HL-60 (cell line): ENCODE measurements around the gene FMO1.

Experiments
- SPI1 ChIP-seq: IDR thresholded peaks from 2 replicates; pipeline ENCODE4 v1.6.1; 2012; ENCODE audit warnings: low read depth, mild to moderate bottlenecking, borderline replicate concordance
- TF ChIP-seq, protein P1 (sequence below): IDR thresholded peaks from one replicate; pipeline ENCODE4 v1.5.1; 2011; ENCODE audit warnings: low read length, control low read depth, inconsistent platforms; ENCODE audit not compliant: insufficient read depth
- TF ChIP-seq, protein P2 (sequence below): IDR thresholded peaks from 2 replicates; pipeline ENCODE4 v1.6.1; 2012; ENCODE audit warnings: low read depth; ENCODE audit not compliant: insufficient replicate concordance

DNA sequence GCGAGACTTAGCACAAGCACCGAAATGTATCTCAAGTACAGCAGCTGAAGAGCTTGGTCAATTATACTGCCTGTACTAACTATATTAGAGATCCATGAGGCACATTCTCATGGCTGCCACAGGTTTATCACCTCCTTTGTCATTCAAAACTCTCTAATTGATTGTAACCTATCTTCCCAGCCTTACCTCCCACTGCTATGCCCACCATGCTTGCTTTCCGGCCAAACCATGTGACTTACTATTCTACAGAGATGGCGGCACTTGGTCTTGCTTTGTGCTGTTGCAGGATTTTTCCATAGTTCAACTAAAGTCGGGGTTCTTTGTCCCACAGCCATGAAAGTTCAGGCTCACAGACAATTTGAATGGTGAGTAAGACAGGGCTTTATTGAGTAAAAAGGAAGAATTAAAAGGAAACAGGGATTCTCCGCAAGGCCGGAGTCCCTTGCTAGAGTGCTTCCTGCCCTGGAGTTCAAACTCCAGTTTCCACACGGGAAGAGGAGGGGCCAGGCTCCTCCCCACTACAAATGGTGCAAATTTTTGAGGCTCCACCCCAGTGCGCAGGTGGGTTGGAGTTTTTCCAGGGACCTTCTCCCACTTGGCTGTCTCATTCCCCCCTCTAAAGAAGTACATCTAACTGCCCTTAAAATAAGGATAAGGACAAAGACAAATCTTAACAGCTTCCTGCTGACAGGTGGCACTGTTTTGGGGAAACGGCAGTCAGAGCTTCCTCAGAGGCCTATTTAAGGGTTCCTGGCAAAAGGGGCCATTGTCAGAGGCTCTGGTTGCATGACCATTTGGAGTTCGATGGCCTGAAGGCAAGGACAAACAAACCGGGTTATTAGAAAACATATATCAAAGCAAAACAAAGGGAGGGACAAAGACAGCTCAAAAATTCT, 34.5 kb upstream of the FMO1 start:
- TF ChIP-seq, protein P1, sequence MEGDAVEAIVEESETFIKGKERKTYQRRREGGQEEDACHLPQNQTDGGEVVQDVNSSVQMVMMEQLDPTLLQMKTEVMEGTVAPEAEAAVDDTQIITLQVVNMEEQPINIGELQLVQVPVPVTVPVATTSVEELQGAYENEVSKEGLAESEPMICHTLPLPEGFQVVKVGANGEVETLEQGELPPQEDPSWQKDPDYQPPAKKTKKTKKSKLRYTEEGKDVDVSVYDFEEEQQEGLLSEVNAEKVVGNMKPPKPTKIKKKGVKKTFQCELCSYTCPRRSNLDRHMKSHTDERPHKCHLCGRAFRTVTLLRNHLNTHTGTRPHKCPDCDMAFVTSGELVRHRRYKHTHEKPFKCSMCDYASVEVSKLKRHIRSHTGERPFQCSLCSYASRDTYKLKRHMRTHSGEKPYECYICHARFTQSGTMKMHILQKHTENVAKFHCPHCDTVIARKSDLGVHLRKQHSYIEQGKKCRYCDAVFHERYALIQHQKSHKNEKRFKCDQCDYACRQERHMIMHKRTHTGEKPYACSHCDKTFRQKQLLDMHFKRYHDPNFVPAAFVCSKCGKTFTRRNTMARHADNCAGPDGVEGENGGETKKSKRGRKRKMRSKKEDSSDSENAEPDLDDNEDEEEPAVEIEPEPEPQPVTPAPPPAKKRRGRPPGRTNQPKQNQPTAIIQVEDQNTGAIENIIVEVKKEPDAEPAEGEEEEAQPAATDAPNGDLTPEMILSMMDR: no peak
- TF ChIP-seq SPI1: no peak
- TF ChIP-seq, protein P2, sequence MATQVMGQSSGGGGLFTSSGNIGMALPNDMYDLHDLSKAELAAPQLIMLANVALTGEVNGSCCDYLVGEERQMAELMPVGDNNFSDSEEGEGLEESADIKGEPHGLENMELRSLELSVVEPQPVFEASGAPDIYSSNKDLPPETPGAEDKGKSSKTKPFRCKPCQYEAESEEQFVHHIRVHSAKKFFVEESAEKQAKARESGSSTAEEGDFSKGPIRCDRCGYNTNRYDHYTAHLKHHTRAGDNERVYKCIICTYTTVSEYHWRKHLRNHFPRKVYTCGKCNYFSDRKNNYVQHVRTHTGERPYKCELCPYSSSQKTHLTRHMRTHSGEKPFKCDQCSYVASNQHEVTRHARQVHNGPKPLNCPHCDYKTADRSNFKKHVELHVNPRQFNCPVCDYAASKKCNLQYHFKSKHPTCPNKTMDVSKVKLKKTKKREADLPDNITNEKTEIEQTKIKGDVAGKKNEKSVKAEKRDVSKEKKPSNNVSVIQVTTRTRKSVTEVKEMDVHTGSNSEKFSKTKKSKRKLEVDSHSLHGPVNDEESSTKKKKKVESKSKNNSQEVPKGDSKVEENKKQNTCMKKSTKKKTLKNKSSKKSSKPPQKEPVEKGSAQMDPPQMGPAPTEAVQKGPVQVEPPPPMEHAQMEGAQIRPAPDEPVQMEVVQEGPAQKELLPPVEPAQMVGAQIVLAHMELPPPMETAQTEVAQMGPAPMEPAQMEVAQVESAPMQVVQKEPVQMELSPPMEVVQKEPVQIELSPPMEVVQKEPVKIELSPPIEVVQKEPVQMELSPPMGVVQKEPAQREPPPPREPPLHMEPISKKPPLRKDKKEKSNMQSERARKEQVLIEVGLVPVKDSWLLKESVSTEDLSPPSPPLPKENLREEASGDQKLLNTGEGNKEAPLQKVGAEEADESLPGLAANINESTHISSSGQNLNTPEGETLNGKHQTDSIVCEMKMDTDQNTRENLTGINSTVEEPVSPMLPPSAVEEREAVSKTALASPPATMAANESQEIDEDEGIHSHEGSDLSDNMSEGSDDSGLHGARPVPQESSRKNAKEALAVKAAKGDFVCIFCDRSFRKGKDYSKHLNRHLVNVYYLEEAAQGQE: no peak
